SK-N-SH (cell line): ENCODE results near the gene DPY19L1. TPM values are rescaled to one million over a fixed set of nuclear protein-coding genes. Genes with fewer than 3 reads are reported as not detected.

ENCODE experiments used
- CTCF ChIA-PET: fragments of 300-600, 350-600 bp; formaldehyde crosslinking; extraction: SDS; loops from one replicate; lab custom pipeline; 2021; lab: Yijun Ruan, JAX
- POLR2A ChIA-PET: fragments of 350-600 bp; sonication (Branson Sonifier 250); formaldehyde crosslinking; extraction: SDS; loops from one replicate; lab custom pipeline; 2020; ENCODE audit warnings: antibody characterized with exemption, inconsistent platforms; lab: Yijun Ruan, JAX
- DNase-seq: peaks from one replicate; pipeline ENCODE4 v3.0.0; 2012
- H2AFZ ChIP-seq: fragments of 200-600 bp; sonication (generic); 2 replicates; pipeline ENCODE4 v1.8.1; 2016; ENCODE audit warnings: antibody characterized with exemption, mild to moderate bottlenecking, low read depth
- H3F3A ChIP-seq: fragments of 200-600 bp; sonication (generic); replicated peaks from 2 replicates; pipeline ENCODE3; 2016; ENCODE audit warnings: antibody characterized with exemption, mild to moderate bottlenecking; ENCODE audit not compliant: insufficient read depth
- H3K27ac ChIP-seq, 2 experiments: fragments of 200-500 bp in 1 of 2; fragments of 200-600 bp in 1 of 2; sonication (Bioruptor generic) in 1 of 2; sonication (generic), shearing (Covaris generic) in 1 of 2; 2 replicates each; pipeline versions ENCODE4 v1.5.1 to v1.6.1; 2014 to 2016; ENCODE audit warnings: low read depth in 2 of 2, inconsistent platforms in 1 of 2, low read length in 1 of 2, mild to moderate bottlenecking in 1 of 2, mixed read lengths in 1 of 2
- H3K27me3 ChIP-seq: fragments of 200-600 bp; sonication (generic), shearing (Covaris generic); 2 replicates; pipeline ENCODE4 v1.6.1; 2016; ENCODE audit warnings: mixed run types; ENCODE audit not compliant: insufficient read depth
- H3K36me3 ChIP-seq, 2 experiments: fragments of 200-500 bp in 1 of 2; fragments of 200-600 bp in 1 of 2; sonication (Bioruptor generic) in 1 of 2; sonication (generic) in 1 of 2; replicated peaks in 1 of 2; 2 replicates each; pipeline versions ENCODE3 to v1.5.1; 2014 to 2016; ENCODE audit warnings: low read length in 1 of 2, mild to moderate bottlenecking in 1 of 2; ENCODE audit not compliant: insufficient read depth in 2 of 2, control insufficient read depth in 1 of 2
- H3K4me1 ChIP-seq, 2 experiments: fragments of 200-500 bp in 1 of 2; fragments of 200-600 bp in 1 of 2; sonication (Bioruptor generic) in 1 of 2; sonication (generic), shearing (Covaris generic) in 1 of 2; 2 replicates each; pipeline versions ENCODE4 v1.5.1 to v1.6.1; 2014 to 2016; ENCODE audit warnings: low read depth in 1 of 2, low read length in 1 of 2, mixed run types in 1 of 2; ENCODE audit not compliant: insufficient read depth in 2 of 2, control insufficient read depth in 1 of 2
- H3K4me2 ChIP-seq: fragments of 200-600 bp; sonication (generic), shearing (Covaris generic); 2 replicates; pipeline ENCODE4 v1.6.1; 2017; ENCODE audit warnings: mixed run types
- H3K4me3 ChIP-seq, 2 experiments: fragments of 200-500 bp in 1 of 2; fragments of 200-600 bp in 1 of 2; sonication (Bioruptor generic) in 1 of 2; sonication (generic), shearing (Covaris generic) in 1 of 2; 2 replicates each; pipeline versions ENCODE4 v1.5.1 to v1.8.1; 2014 to 2016; ENCODE audit warnings: low read depth in 2 of 2, inconsistent platforms in 1 of 2, low read length in 1 of 2, mild to moderate bottlenecking in 1 of 2, mixed read lengths in 1 of 2, moderate library complexity in 1 of 2
- H3K79me2 ChIP-seq: fragments of 200-600 bp; sonication (generic); 2 replicates; pipeline ENCODE4 v1.8.1; 2017; ENCODE audit warnings: mild to moderate bottlenecking; ENCODE audit not compliant: insufficient read depth
- H3K9ac ChIP-seq: fragments of 200-600 bp; sonication (generic); 2 replicates; pipeline ENCODE4 v1.6.1; 2017; ENCODE audit warnings: mixed run types
- H3K9me2 ChIP-seq: fragments of 200-600 bp; sonication (generic); 2 replicates; pipeline ENCODE4 v1.6.1; 2017; ENCODE audit warnings: mixed run types
- H3K9me3 ChIP-seq: fragments of 200-600 bp; sonication (generic); 2 replicates; pipeline ENCODE4 v1.6.1; 2017; ENCODE audit warnings: mixed run types, mild to moderate bottlenecking, moderate library complexity
- H4K20me1 ChIP-seq: fragments of 200-600 bp; sonication (generic); 2 replicates; pipeline ENCODE4 v1.6.1; 2017; ENCODE audit warnings: mild to moderate bottlenecking, mixed run types; ENCODE audit not compliant: insufficient read depth
- EZH2phosphoT487 ChIP-seq: fragments of 200-600 bp; sonication (generic); IDR thresholded peaks from 2 replicates; pipeline ENCODE4 v1.6.1; 2017; ENCODE audit warnings: low read depth, mixed run types, mild to moderate bottlenecking, antibody characterized with exemption, moderate library complexity, borderline replicate concordance
- IRF3 ChIP-seq: fragments of 150-350 bp; IDR thresholded peaks from 2 replicates; pipeline ENCODE4 v1.6.1; 2016; ENCODE audit warnings: mild to moderate bottlenecking, low read depth, low read length
- MXI1 ChIP-seq: IDR thresholded peaks from 2 replicates; pipeline ENCODE4 v1.6.1; 2012; ENCODE audit warnings: mild to moderate bottlenecking, low read depth, low read length, improper control_type of control experiment
- RAD21 ChIP-seq: IDR thresholded peaks from 2 replicates; pipeline ENCODE4 v1.6.1; 2012; ENCODE audit warnings: mild to moderate bottlenecking, low read length
- RCOR1 ChIP-seq: fragments of 150-350 bp; IDR thresholded peaks from 2 replicates; pipeline ENCODE4 v1.6.1; 2017; ENCODE audit warnings: antibody characterized with exemption, low read length
- RFX5 ChIP-seq: IDR thresholded peaks from 2 replicates; pipeline ENCODE4 v1.6.1; 2012; ENCODE audit warnings: mild to moderate bottlenecking, improper control_type of control experiment, low read length
- RXRA ChIP-seq: IDR thresholded peaks from 2 replicates; pipeline ENCODE4 v1.4.0; 2012; ENCODE audit warnings: low read depth, mild to moderate bottlenecking, borderline replicate concordance
- SIN3A ChIP-seq: IDR thresholded peaks from 2 replicates; pipeline ENCODE4 v1.6.1; 2012; ENCODE audit warnings: low read depth, mild to moderate bottlenecking, low read length, moderate library complexity, borderline replicate concordance
- SMC3 ChIP-seq: IDR thresholded peaks from 2 replicates; pipeline ENCODE4 v1.6.1; 2012; ENCODE audit warnings: low read depth, low read length, improper control_type of control experiment
- TCF12 ChIP-seq: IDR thresholded peaks from 2 replicates; pipeline ENCODE4 v1.4.0; 2012
- USF1 ChIP-seq: IDR thresholded peaks from 2 replicates; pipeline ENCODE4 v1.4.0; 2012; ENCODE audit warnings: low read depth, borderline replicate concordance
- USF2 ChIP-seq: fragments of 150-350 bp; IDR thresholded peaks from 2 replicates; pipeline ENCODE4 v1.6.1; 2017; ENCODE audit warnings: antibody characterized with exemption, low read length, low read depth, borderline replicate concordance
- WGBS: methylation state at CpG from one replicate; pipeline ENCODE4 v1.1.6; 2017; ENCODE audit warnings: low lambda C conversion rate; 5-methylcytosine and 5-hydroxymethylcytosine counted together
- polyA plus RNA-seq, 3 experiments: library from polyadenylated mRNA; depleted of rRNA; stranded (reverse); fragments of >200 nt; gene quantifications; 2 replicates each; pipeline ENCODE4 v1.2.3, GENCODE V29; 2012
- TF ChIP-seq, protein P1 (sequence below): IDR thresholded peaks from 2 replicates; pipeline ENCODE4 v1.4.0; 2012; ENCODE audit warnings: low read depth

The DPY19L1 gene
- polyA plus RNA-seq, 1 of the 3 experiments (the other 2 are of a cell fraction), result 27.7 TPM

- Histone ChIP-seq H3K4me1 (no peaks in the 10 kb centered on the region; a peak in 1 of 4 replicates), H3K9me2 (no peaks in the 10 kb centered on the region), H3K9ac (no peak overlapping the region), H3K36me3 (peaks cover 44 to 55% of the 10 kb centered on the region in 2 experiments), H3K4me3 (no peak overlapping the region), H3K9me3 (no peaks in the 10 kb centered on the region), H2AFZ (no peak overlapping the region), H3K27me3 (no peaks in the 10 kb centered on the region), H3K4me2 (no peak overlapping the region), H3F3A (no peaks in the 10 kb centered on the region), H4K20me1 (no peaks in the 10 kb centered on the region), H3K79me2 (peaks cover 26% of the 10 kb centered on the region), H3K27ac (no peak overlapping the region)
- ChIA-PET CTCF (no interaction called here), POLR2A (no interaction called here)
- DNase-seq, result no peak
- 100% methylated on average over 1 of the region's 1 CpG for WGBS
- no peak for TF ChIP-seq USF1
- TF ChIP-seq RFX5, result no peak
- no peak for TF ChIP-seq EZH2phosphoT487
- TF ChIP-seq RXRA, result no peak
- TF ChIP-seq RAD21, result no peak
- no peak for TF ChIP-seq MXI1
- no peak for TF ChIP-seq USF2
- TF ChIP-seq RCOR1, result no peak
- TF ChIP-seq, protein P1, sequence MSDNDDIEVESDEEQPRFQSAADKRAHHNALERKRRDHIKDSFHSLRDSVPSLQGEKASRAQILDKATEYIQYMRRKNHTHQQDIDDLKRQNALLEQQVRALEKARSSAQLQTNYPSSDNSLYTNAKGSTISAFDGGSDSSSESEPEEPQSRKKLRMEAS, result no peak
- TF ChIP-seq, all 33 proteins: peak for 0
Measured at GRCh38 chr7:35015346-35015859, 21.9 kb downstream of the DPY19L1 start.

GRCh38 chr7:35012160-35012559, 25.1 kb downstream of the DPY19L1 start:
- Histone ChIP-seq H3K9me3 (no peaks in the 10 kb centered on the region), H3K4me3 (no peak overlapping the region), H3K9ac (no peak overlapping the region), H3K27ac (no peak overlapping the region), H3K79me2 (no peaks in the 10 kb centered on the region), H3F3A (no peaks in the 10 kb centered on the region), H3K36me3 (peaks cover 55 to 57% of the 10 kb centered on the region in 2 experiments), H4K20me1 (no peaks in the 10 kb centered on the region), H3K9me2 (no peaks in the 10 kb centered on the region), H3K27me3 (no peaks in the 10 kb centered on the region), H3K4me2 (no peak overlapping the region), H3K4me1 (no peaks in the 10 kb centered on the region; a peak in 1 of 4 replicates), H2AFZ (no peak overlapping the region)
- TF ChIP-seq MXI1, result no peak
- TF ChIP-seq SMC3, result no peak
- TF ChIP-seq IRF3, result no peak
- TF ChIP-seq SIN3A, result no peak
- TF ChIP-seq TCF12, result no peak
- whole genome bisulfite sequencing, result 94% methylated on average over 3 of the region's 3 CpGs
- POLR2A ChIA-PET, result no interaction called here
- CTCF ChIA-PET, result no interaction called here
- DNase-seq, result no peak
